GM06990 (cell line): ENCODE data around the gene PGBD5.

Source experiments
- DNase-seq: peaks from one replicate; pipeline ENCODE4 v3.0.0-alpha.2; 2011; ENCODE audit not compliant: insufficient read length; ENCODE audit errors: extremely low read depth
- H3K27me3 ChIP-seq: replicated peaks from 2 replicates; pipeline ENCODE4 v1.6.0; 2011; ENCODE audit warnings: low read length; ENCODE audit not compliant: control insufficient read depth, insufficient read depth
- H3K36me3 ChIP-seq: 2 replicates; pipeline ENCODE4 v1.5.1; 2011; ENCODE audit warnings: low read length; ENCODE audit not compliant: control insufficient read depth, insufficient read depth
- H3K4me3 ChIP-seq: replicated peaks from 2 replicates; pipeline ENCODE4 v1.5.1; 2011; ENCODE audit warnings: low read depth, mild to moderate bottlenecking, control low read depth, low read length
- TF ChIP-seq, protein P1 (sequence below): IDR thresholded peaks from 2 replicates; pipeline ENCODE4 v1.5.1; 2011; ENCODE audit warnings: low read length, control low read depth, mild to moderate bottlenecking, inconsistent platforms; ENCODE audit not compliant: insufficient read depth, poor library complexity, severe bottlenecking

PGBD5 gene

DNA sequence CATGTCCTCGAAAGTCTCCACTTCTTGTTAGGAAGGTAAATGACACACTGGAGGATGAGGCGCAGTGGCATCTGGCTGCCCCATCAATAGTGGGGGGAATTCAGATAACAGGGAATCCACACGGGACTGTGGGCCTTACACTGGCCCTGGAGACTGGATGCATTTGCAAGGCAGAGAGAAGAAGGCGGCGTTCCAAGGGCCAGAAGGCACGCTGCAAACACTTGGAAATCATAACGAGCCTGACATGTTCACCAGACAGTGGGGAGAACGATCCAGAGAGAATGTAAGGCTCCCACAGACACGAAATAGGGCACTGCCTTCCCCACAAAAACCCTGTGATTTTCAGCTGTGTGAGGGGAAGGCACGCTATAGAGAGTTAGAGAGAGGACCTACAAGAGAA, 70.5 kb downstream of the PGBD5 start:
- TF ChIP-seq, protein P1, sequence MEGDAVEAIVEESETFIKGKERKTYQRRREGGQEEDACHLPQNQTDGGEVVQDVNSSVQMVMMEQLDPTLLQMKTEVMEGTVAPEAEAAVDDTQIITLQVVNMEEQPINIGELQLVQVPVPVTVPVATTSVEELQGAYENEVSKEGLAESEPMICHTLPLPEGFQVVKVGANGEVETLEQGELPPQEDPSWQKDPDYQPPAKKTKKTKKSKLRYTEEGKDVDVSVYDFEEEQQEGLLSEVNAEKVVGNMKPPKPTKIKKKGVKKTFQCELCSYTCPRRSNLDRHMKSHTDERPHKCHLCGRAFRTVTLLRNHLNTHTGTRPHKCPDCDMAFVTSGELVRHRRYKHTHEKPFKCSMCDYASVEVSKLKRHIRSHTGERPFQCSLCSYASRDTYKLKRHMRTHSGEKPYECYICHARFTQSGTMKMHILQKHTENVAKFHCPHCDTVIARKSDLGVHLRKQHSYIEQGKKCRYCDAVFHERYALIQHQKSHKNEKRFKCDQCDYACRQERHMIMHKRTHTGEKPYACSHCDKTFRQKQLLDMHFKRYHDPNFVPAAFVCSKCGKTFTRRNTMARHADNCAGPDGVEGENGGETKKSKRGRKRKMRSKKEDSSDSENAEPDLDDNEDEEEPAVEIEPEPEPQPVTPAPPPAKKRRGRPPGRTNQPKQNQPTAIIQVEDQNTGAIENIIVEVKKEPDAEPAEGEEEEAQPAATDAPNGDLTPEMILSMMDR: no peak
- H3K36me3 ChIP-seq: no peaks in the 10 kb centered on the region
- DNase-seq: no peak
- H3K4me3 ChIP-seq: no peak overlapping the region
- no peaks in the 10 kb centered on the region; the same call in none of the 2 replicates for H3K27me3 ChIP-seq

DNA sequence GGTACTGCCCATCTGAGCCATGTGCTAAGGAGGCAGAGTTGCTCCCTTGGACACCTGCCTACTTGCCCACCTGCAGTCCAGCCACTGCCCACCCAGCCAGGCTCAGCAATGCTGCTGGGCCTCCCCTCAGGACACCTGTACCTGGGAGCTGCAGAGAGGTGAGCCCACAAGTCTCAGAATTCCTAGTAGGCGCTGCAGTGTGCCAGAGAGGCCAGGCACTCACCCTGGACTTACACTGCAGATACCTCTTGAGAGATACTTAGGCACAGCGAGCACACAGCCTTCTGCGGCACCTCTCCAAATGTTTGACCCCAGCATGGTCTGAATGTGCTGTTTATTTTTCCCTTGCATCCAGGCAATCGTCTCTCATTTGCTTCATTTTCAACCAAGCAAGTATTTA, 71.0 kb downstream of the PGBD5 start:
- no peak for DNase-seq
- TF ChIP-seq, protein P1: no peak
- H3K36me3 ChIP-seq: no peaks in the 10 kb centered on the region
- H3K27me3 ChIP-seq: no peaks in the 10 kb centered on the region; the same call in none of the 2 replicates
- no peak overlapping the region for H3K4me3 ChIP-seq

GRCh38 chr1:230354005-230354404, 72.1 kb downstream of the PGBD5 start:
- no peaks in the 10 kb centered on the region; the same call in none of the 2 replicates for H3K27me3 ChIP-seq
- H3K36me3 ChIP-seq: no peaks in the 10 kb centered on the region
- DNase-seq: no peak
- no peak overlapping the region for H3K4me3 ChIP-seq
- TF ChIP-seq, protein P1: no peak

DNA sequence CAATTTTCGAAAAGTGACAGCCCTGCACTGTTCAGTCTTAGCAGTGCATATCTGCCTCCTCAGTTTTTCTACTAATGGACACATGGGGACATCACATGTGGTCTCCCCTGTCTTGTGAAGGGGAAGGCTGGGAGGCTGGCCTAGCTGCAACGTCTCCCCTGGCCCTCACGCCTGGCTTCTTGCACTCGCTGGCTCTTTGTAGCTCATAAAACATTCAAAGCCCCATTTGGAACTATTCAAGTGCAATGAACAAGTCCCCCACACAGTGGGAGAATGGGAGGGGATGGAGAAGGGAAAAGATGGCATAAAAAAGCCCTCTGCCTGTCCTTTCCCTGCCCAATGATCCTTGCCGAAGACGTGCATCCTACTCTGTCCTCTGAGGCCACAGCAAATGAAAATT, 73.6 kb downstream of the PGBD5 start:
- no peaks in the 10 kb centered on the region for H3K36me3 ChIP-seq
- no peaks in the 10 kb centered on the region; the same call in none of the 2 replicates for H3K27me3 ChIP-seq
- no peak overlapping the region for H3K4me3 ChIP-seq
- no peak for DNase-seq
- TF ChIP-seq, protein P1: no peak

GRCh38 chr1:230351983-230352382, 74.1 kb downstream of the PGBD5 start:
- no peak for DNase-seq
- Histone ChIP-seq H3K27me3 (no peaks in the 10 kb centered on the region; the same call in none of the 2 replicates), H3K4me3 (no peak overlapping the region), H3K36me3 (no peaks in the 10 kb centered on the region)
- TF ChIP-seq, protein P1: no peak

DNA sequence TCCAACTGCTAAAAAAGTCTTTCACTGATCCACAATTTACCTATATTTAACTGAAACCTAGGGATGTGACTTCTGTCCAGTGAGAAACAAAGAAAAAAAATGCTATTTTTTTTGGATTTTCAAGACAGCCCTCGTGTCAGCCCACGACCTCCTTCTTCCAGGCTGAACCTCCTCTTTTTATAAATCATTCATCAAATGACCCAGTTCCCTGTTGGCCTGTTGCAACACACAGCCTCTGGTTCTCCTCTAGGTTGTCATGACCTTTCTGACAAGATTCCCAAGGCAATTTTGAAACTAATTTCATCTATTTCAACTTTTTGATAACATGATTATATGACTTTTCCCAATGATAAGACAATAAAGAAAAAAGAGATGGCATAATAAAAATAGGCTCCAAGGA, 74.6 kb downstream of the PGBD5 start:
- no peaks in the 10 kb centered on the region for H3K36me3 ChIP-seq
- no peak for DNase-seq
- no peak overlapping the region for H3K4me3 ChIP-seq
- TF ChIP-seq, protein P1: no peak
- H3K27me3 ChIP-seq: no peaks in the 10 kb centered on the region; the same call in none of the 2 replicates
